D721Med (cell line): ENCODE data around the gene OLFML3.

Experiments
- DNase-seq: peaks from one replicate; pipeline ENCODE4 v3.0.0; 2011; ENCODE audit warnings: low spot score; ENCODE audit not compliant: insufficient read length
- FAIRE-seq: peaks from 2 replicates; lab custom pipeline; 2011; peaks lifted over from hg19 to GRCh38; lab: Jason Lieb, UNC
- CTCF ChIP-seq: IDR thresholded peaks from 2 replicates; pipeline ENCODE4 v1.5.1; 2012; ENCODE audit warnings: mild to moderate bottlenecking, control low read depth; ENCODE audit not compliant: insufficient read depth; ENCODE audit errors: missing control alignments

Gene OLFML3

DNA sequence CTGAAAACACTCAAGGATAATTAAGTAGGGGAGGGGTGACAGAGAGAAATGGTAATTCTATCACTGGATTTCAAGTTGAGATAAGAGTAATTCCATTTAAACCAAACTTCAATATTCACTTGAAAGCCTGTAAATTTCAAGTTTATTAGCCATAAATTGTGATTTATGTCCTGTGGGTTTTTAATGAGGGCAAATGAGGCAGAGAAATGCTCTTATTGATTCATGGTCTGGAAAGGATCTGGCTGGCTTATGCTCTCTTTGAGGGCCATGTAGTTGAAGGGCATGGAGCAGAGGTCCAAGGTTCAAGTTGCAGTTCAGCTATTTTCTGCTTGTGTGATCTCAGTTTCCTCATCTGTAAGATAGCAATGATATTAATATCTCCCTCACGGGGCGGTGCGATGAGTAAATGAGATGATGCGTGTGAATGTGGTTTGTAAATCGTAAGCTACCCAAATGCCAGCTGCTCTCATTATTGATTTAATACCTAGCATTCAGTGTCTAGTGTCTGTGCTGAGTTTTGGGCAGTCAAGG is 12.3 kb downstream of the OLFML3 start:
- no peak for DNase-seq
- TF ChIP-seq CTCF = no peak
- no peak for FAIRE-seq

- no peak for TF ChIP-seq CTCF
- no peak for DNase-seq
- FAIRE-seq = no peak
Observed at GRCh38 chr1:113993072-113993471, 13.8 kb downstream of the OLFML3 start.

DNA sequence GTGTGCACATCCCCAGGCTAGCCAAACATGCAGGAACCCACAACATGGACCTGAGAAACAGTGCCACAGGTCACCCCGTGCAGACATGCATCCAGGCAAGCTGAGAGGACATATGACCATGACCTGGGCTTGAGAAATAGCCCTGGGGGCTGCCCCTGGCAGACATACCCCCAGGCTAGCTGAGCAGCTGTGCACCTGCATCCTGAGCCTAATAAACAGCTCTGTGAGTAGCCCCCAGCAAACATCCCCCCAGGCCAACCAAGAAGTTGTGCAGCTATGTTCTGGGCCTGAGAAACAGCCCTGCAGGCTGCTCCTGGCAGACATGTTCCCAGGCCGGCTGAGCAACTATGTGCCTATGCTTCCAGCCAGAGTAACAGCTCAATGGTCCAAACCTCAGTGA is 14.5 kb downstream of the OLFML3 start:
- DNase-seq (no peak), FAIRE-seq (no peak)
- TF ChIP-seq CTCF = no peak

GRCh38 chr1:113995382-113995781 is 16.1 kb downstream of the OLFML3 start:
- no peak for TF ChIP-seq CTCF
- DNase-seq = no peak
- no peak for FAIRE-seq

DNA sequence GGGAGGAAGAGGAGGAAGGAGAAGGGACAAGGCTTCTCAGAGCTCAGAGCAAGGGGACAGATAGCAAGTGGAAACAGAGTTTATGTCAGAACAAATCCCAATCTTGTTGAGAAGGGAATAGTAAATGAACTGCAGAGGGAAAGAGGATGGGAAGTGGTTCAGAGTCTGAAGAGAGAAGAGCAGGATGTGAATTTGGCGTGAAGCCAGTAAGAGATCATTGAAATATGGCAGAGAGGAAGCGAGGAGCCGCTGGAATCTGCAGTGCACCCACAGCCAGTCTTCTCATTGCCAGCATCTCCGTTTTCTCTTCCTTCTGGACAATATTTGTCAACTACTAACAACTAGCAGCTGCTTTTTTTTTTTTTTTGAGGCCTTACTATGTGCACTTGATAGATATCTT is 19.1 kb downstream of the OLFML3 start:
- no peak for TF ChIP-seq CTCF
- FAIRE-seq (no peak), DNase-seq (no peak)

DNA sequence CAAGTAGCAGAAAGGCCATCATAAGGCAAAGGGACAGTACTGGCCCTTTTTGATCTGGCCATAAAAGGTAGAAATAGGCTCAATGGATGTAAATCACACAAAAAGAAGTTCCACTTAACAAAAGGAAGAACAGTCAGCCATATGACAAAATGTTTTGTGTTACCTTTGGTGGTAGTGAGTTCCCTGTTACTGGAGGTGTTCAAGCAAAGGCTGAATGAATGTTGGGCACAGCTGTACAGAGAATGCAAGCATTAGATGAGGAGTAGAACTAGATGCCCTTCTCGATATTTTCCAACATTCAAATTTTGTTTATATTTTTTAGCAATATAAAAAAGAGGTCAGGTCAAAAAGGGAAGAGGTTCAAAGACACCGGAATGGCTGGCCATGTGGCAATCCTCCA is 20.0 kb downstream of the OLFML3 start:
- FAIRE-seq (no peak), DNase-seq (no peak)
- no peak for TF ChIP-seq CTCF

DNA sequence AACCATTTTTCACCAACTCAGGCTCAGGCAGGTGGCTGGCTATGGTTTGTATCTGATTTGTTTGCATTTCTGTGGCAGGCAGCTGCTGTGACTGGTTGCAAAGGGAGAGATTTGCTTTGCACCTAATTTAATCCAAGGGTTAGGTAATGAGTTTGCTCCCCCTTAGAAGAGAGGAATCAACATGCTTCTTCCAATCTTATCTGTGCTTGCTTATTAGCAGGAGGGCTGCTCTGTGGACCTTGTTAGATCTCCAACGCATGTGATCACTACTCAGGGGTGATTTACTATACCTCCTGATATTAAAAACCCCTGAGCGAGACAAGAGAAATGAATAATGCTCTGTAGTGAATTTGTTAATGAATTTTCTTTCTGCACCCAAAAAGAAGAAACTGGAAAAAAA is 20.5 kb downstream of the OLFML3 start:
- no peak for FAIRE-seq
- TF ChIP-seq CTCF = no peak
- no peak for DNase-seq
